HG03354 (cell line): ENCODE measurements around the gene PTPRF.

Source experiments
- ATAC-seq: cut with Tn5 transposase; IDR thresholded peaks from one replicate; pipeline ENCODE4 v1.9.1; 2021; ENCODE audit warnings: mild to moderate bottlenecking; ENCODE audit not compliant: unreplicated experiment, poor library complexity, severe bottlenecking

The PTPRF gene

GRCh38 chr1:43648221-43648847 is 117.7 kb downstream of the PTPRF start:
- ATAC-seq, result no peak

DNA sequence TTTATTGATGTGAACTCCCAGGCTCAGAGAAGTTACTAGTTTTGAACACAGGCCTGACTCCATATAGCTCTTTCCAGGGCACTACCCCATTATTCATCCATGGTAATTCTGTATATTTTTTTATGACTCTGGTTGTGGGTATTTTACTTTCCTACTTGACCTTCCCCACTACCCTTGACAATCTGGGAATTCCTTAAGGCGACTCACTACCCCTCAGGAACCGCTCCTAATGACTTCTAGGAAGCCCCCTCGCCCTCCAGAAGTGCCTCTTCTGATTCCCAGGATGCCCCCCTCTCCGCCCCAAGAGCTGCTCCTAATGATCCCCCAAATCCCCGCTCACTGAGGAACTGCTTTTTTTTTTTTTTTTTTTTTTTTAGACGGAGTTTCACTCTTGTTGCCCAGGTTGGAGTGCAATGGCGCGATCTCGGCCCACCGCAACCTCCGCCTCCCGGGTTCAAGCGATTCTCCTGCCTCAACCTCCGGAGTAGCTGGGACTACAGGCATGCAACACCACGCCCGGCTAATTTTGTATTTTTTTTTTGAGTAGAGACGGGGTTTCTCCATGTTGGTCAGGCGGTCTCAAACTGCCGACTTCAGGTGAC is 118.3 kb downstream of the PTPRF start:
- no peak for ATAC-seq

- peak; percentile 71 for ATAC-seq
Observed at GRCh38 chr1:43650310-43651085, 119.8 kb downstream of the PTPRF start.

GRCh38 chr1:43651188-43651587 is 120.5 kb downstream of the PTPRF start:
- ATAC-seq, result no peak

GRCh38 chr1:43651902-43652301 is 121.2 kb downstream of the PTPRF start:
- ATAC-seq, result no peak

- ATAC-seq, result no peak
Observed at GRCh38 chr1:43653339-43653738, 122.7 kb downstream of the PTPRF start.

DNA sequence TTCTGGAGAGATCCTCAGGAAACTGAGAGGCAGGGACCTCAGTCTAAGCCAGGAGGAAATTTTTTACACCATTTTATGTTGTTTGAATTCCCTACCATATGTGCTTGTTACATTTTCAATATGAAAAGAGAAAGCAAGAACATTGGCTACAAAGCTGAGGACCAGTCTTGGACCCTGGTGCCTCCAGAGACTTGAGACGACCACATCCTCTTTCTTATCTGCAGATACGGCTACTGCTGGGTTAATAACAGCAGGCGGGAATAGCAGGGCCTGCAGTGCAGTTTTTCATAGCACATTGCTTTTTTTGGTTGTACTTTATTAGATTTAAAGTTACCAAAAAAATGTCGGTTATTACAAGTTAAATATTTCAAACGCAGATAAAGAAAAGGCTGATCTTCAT is 123.2 kb downstream of the PTPRF start:
- ATAC-seq, result no peak

GRCh38 chr1:43655953-43656352 is 125.3 kb downstream of the PTPRF start:
- no peak for ATAC-seq

- ATAC-seq, result no peak
Observed at GRCh38 chr1:43659212-43660166, 128.8 kb downstream of the PTPRF start.

- ATAC-seq, result no peak
Observed at GRCh38 chr1:43660355-43660754, 129.7 kb downstream of the PTPRF start.

DNA sequence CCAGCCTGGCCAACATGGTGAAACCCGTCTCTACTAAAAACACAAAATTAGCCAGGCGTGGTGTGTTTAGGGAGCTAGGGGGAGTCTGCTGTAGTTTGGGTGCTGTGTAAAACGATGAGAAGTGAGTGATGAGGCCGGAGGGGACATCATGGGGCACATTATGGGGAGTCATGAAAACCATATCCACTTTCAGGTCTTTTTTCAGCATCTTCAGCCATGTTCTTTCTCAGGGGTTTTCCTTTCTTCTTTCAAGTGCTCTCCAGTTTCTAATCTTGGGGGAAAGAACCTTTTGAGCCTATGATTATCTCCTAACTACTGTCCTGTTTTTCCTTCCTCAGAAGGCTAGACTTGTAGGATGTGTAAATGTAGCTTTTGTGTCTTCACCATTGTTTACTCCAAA is 133.7 kb downstream of the PTPRF start:
- ATAC-seq, result no peak

- no peak for ATAC-seq
Observed at GRCh38 chr1:43666608-43667007, 135.9 kb downstream of the PTPRF start.

GRCh38 chr1:43668956-43669355 is 138.3 kb downstream of the PTPRF start:
- no peak for ATAC-seq

DNA sequence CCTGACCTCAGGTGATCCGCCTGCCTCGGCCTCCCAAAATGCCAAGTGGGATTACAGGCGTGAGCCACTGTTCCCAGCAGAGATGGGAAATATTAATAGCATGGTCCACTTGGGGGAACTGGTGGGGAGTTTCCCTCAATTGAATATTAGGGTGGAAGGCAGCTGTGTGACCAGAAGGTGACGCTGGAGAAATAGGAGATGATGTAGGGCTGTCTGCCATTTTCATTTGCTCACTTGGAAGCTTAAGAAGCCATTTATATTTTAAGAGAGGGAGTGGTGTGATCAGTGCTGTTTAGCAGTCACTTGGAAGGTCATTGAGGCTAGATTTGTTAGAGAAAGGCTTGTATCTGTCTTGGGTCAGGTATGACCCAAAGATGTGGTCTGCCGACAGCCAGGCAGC is 139.2 kb downstream of the PTPRF start:
- ATAC-seq, result no peak

DNA sequence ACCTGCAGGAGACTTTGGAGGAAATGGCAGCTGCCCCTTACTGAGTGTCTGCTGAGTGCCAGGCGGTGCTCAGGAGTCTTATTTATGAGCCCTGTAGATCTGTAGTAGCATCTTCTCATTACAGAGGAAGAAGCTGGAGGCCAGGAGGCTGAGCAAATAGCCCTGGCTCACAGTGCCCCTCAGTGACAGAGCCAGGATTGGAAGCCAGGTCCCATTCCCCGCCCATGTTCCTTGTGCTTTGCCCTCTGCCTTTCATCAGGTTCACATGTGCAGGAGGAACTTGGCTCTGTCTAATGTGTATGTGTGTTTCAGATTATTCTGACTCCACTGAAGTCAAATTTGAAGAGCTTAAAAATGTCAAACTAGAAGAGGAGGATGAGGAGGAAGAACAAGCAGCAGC is 140.5 kb downstream of the PTPRF start:
- ATAC-seq, result no peak

- no peak for ATAC-seq
Observed at GRCh38 chr1:43671626-43672330, 141.1 kb downstream of the PTPRF start.

- ATAC-seq, result no peak
Observed at GRCh38 chr1:43673261-43673660, 142.6 kb downstream of the PTPRF start.
